ENCODE measurements around the gene RPAIN.
"Not testable (repeated sequence)": the region's sequence is repeated elsewhere in the genome, so short reads cannot be mapped to it uniquely, and the experiment has no call there.

RPAIN gene

GRCh38 chr17:5430413-5430999, 10.5 kb downstream of the RPAIN start:
- DNase-seq (ENCODE audit: low spot score), result no peak

- not testable (repeated sequence) for DNase-seq (ENCODE audit: low spot score)
These were observed 11.3 kb downstream of the RPAIN start for GRCh38 chr17:5431234-5431633.

GRCh38 chr17:5431949-5432556, 12.1 kb downstream of the RPAIN start:
- no peak for DNase-seq (ENCODE audit: low spot score)

GRCh38 chr17:5434984-5435383, 15.0 kb downstream of the RPAIN start:
- DNase-seq (ENCODE audit: low spot score), result no peak

GRCh38 chr17:5435781-5436315, 15.9 kb downstream of the RPAIN start:
- DNase-seq (ENCODE audit: low spot score), result not testable (repeated sequence)

GRCh38 chr17:5437721-5438317, 17.8 kb downstream of the RPAIN start:
- DNase-seq (ENCODE audit: low spot score), result peak; percentile 51

GRCh38 chr17:5438716-5439445, 18.9 kb downstream of the RPAIN start, which contains the start of gene C1QBP:
C1QBP (minus strand) TSS chr17:5439155; CDS start chr17:5439073, 82 bp downstream.
- DNase-seq (ENCODE audit: low spot score), result peak; percentile 96

GRCh38 chr17:5439446-5439764, 19.4 kb downstream of the RPAIN start:
- DNase-seq (ENCODE audit: low spot score), result no peak

GRCh38 chr17:5443728-5444127, 23.7 kb downstream of the RPAIN start:
- no peak for DNase-seq (ENCODE audit: low spot score)

GRCh38 chr17:5444209-5444608, 24.2 kb downstream of the RPAIN start:
- DNase-seq (ENCODE audit: low spot score), result no peak

GRCh38 chr17:5446786-5447185, 26.8 kb downstream of the RPAIN start:
- DNase-seq (ENCODE audit: low spot score), result no peak

GRCh38 chr17:5464717-5465507, 44.9 kb downstream of the RPAIN start:
- no peak for DNase-seq (ENCODE audit: low spot score)

- DNase-seq (ENCODE audit: low spot score), result no peak
These were observed 46.3 kb downstream of the RPAIN start for GRCh38 chr17:5466295-5466694.

- no peak for DNase-seq (ENCODE audit: low spot score)
These were observed 47.4 kb downstream of the RPAIN start for GRCh38 chr17:5467416-5467815.

- DNase-seq (ENCODE audit: low spot score), result peak; percentile 20
These were observed 48.1 kb downstream of the RPAIN start for GRCh38 chr17:5468075-5468473.

- no peak for DNase-seq (ENCODE audit: low spot score)
These were observed 52.5 kb downstream of the RPAIN start for GRCh38 chr17:5472511-5472910.

- no peak for DNase-seq (ENCODE audit: low spot score)
These were observed 53.9 kb downstream of the RPAIN start for GRCh38 chr17:5473906-5474305.

GRCh38 chr17:5478992-5479391, 59.0 kb downstream of the RPAIN start:
- DNase-seq (ENCODE audit: low spot score), result no peak

- no peak for DNase-seq (ENCODE audit: low spot score)
These were observed 61.0 kb downstream of the RPAIN start for GRCh38 chr17:5480962-5481361.

- no peak for DNase-seq (ENCODE audit: low spot score)
These were observed 61.5 kb downstream of the RPAIN start for GRCh38 chr17:5481451-5481850.

All from AG08396 (cell line).